Measurements from ENCODE around the gene EFS. TPM values are rescaled to one million over a fixed set of nuclear protein-coding genes. Genes with fewer than 3 reads are reported as not detected.
"Not testable (repeated sequence)": the region's sequence is repeated elsewhere in the genome, so short reads cannot be mapped to it uniquely, and the experiment has no call there.

EFS gene
- total RNA-seq, 1 donor from 2014 or later, result 69.6 TPM

DNA sequence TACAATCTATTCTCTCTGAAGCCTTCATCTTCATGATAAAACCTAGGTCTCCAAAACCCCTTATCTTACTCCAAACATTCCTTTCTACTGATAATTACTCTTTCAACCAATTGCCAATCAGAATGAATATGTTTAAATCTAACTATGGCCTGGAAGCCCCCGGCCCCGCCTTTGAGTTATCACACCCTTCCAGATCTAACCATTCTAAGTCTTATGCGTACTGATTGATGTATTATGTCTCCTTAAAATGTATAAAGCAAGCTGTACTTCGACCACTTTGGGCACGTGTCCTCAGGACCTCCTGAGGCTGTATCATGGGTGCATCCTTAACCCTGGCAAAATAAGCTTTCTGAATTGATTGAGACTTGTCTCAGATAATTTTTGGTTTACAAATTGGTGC lies 29.3 kb downstream of the EFS start:
- TF ChIP-seq, protein P1, sequence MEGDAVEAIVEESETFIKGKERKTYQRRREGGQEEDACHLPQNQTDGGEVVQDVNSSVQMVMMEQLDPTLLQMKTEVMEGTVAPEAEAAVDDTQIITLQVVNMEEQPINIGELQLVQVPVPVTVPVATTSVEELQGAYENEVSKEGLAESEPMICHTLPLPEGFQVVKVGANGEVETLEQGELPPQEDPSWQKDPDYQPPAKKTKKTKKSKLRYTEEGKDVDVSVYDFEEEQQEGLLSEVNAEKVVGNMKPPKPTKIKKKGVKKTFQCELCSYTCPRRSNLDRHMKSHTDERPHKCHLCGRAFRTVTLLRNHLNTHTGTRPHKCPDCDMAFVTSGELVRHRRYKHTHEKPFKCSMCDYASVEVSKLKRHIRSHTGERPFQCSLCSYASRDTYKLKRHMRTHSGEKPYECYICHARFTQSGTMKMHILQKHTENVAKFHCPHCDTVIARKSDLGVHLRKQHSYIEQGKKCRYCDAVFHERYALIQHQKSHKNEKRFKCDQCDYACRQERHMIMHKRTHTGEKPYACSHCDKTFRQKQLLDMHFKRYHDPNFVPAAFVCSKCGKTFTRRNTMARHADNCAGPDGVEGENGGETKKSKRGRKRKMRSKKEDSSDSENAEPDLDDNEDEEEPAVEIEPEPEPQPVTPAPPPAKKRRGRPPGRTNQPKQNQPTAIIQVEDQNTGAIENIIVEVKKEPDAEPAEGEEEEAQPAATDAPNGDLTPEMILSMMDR (IDR thresholded peaks at IDR 0.05; ENCODE audit: unreplicated experiment), result no peak

DNA sequence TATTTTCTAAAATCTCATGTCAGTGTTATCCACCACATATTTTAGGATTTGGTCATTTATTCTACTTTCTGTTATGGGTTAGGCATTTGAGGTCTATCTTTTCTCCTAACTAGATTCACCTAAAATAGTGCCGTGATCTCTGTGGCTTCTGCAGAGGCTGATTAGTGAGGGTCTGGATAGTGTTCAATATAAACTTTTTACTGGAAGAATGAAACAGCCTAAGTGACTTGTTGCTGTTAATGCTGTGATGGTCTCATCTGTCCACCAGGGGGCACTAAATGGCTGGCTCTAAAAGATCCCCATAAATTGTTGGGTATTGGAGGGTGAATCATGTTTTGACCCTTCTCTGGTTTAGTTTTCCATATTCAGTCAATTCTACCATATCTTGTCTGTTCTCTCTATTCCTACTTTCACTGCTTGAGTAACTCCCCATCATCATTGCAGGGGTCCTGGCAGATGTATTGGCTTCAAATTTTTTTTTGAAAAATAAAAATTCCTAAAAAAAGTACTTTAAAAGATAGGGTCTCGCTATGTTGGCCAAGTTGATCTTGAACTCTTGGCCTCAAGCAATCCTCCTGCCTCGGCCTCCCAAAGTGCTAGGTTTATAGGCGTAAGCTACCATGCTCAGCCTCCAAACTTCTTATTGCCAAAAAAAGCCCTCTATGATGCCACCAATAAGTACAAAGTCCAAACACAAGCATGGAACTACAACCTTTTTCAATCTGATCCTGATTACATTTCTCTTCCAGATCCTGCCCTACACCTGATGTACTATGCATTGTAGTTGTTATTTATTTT lies 36.8 kb downstream of the EFS start:
- Mint-ChIP-seq H3K27me3 (peaks cover 3% of the 10 kb centered on the region), H3K27ac (peak overlapping the region; percentile 15), H3K4me3 (ENCODE audit: low read depth) (no peak overlapping the region), H3K4me1 (ENCODE audit: low read depth) (peaks cover 5% of the 10 kb centered on the region), H3K9me3 (ENCODE audit: low read depth) (no peaks in the 10 kb centered on the region), H3K36me3 (ENCODE audit: insufficient read depth) (peaks cover 12% of the 10 kb centered on the region)
- TF ChIP-seq, protein P1 (IDR thresholded peaks at IDR 0.05; ENCODE audit: unreplicated experiment), result peak; percentile 92
- peak; percentile 54 for DNase-seq (ENCODE audit: low spot score, unreplicated experiment)

More for the DNA sequence above, 29.3 kb downstream of the EFS start:
- no peaks in the 10 kb centered on the region for H3K4me1 Mint-ChIP-seq (ENCODE audit: low read depth)
- H3K27me3 Mint-ChIP-seq, result peaks cover 3% of the 10 kb centered on the region
- no peaks in the 10 kb centered on the region for H3K36me3 Mint-ChIP-seq (ENCODE audit: insufficient read depth)
- H3K9me3 Mint-ChIP-seq (ENCODE audit: low read depth), result peaks cover 16% of the 10 kb centered on the region
- no peak overlapping the region for H3K4me3 Mint-ChIP-seq (ENCODE audit: low read depth)
- no peak overlapping the region for H3K27ac Mint-ChIP-seq
- no peak for DNase-seq (ENCODE audit: low spot score, unreplicated experiment)

DNA sequence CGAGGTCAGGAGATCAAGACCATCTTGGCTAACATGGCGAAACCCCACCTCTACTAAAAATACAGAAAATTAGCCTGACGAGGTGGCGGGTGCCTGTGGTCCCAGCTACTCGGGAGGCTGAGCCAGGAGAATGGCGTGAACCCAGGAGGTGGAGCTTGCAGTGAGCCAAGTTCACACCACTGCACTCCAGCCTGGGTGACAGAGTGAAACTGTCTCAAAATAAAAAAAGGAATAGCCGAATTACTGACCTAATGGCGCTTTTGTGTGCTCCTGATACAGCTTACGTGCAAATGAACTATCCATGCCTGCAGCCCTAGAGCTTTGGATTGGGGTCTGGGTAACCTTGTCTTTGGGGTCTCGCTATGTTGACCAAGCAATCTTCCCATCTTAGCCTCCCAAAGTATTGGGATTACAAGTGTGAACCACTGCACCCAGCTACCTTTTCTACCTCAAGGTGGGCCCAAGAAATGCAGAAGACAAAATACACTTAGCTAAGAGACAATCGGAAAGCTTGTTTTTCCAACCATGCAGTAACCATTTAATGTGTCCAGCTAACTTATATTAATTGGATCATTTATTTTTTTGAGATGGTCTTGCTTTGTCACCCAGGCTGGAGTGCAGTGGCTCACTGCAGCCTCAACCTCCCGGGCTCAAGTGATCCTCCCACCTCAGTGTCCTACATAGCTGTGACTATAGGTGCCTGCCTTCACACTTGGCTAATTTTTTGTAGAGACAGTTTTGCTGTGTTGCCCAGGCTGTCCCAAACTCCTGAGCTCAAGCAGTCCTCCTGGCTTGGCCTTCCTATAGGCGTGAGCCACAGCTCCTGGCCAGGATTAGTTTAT lies 38.3 kb downstream of the EFS start:
- peaks cover 19% of the 10 kb centered on the region for H3K36me3 Mint-ChIP-seq (ENCODE audit: insufficient read depth)
- no peak overlapping the region for H3K4me3 Mint-ChIP-seq (ENCODE audit: low read depth)
- H3K27ac Mint-ChIP-seq, result no peak overlapping the region
- peaks cover 3% of the 10 kb centered on the region for H3K27me3 Mint-ChIP-seq
- H3K9me3 Mint-ChIP-seq (ENCODE audit: low read depth), result no peaks in the 10 kb centered on the region
- H3K4me1 Mint-ChIP-seq (ENCODE audit: low read depth), result peaks cover 16% of the 10 kb centered on the region
- DNase-seq (ENCODE audit: low spot score, unreplicated experiment), result no peak
- TF ChIP-seq, protein P1 (IDR thresholded peaks at IDR 0.05; ENCODE audit: unreplicated experiment), result no peak

DNA sequence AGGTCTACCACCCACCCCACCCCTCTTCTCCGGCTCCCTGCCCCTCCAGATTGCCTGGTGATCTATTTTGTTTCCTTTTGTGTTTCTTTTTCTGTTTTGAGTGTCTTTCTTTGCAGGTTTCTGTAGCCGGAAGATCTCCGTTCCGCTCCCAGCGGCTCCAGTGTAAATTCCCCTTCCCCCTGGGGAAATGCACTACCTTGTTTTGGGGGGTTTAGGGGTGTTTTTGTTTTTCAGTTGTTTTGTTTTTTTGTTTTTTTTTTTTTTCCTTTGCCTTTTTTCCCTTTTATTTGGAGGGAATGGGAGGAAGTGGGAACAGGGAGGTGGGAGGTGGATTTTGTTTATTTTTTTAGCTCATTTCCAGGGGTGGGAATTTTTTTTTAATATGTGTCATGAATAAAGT lies 39.2 kb downstream of the EFS start:
- H3K27me3 Mint-ChIP-seq; H3K9me3 Mint-ChIP-seq (ENCODE audit: low read depth); DNase-seq (ENCODE audit: low spot score, unreplicated experiment); H3K4me3 Mint-ChIP-seq (ENCODE audit: low read depth): not testable (repeated sequence)
- Mint-ChIP-seq H3K36me3 (ENCODE audit: insufficient read depth) (peaks cover 19% of the 10 kb centered on the region), H3K4me1 (ENCODE audit: low read depth) (peaks cover 16% of the 10 kb centered on the region), H3K27ac (peak overlapping the region; percentile 47)

DNA sequence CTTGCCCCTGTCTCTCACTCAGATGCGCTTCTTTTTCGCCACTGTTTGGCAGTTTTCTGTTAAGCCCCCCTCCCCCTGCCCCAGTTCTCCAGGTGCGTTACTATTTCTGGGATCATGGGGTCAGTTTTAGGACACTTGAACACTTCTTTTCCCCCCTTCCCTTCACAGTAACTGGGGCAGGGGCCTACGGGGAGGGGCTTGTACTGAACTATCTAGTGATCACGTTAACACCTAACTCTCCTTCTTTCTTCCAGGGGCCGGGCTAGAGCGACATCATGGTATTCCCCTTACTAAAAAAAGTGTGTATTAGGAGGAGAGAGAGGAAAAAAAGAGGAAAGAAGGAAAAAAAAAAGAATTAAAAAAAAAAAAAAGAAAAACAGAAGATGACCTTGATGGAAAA lies 40.0 kb downstream of the EFS start:
- H3K36me3 Mint-ChIP-seq (ENCODE audit: insufficient read depth), result peaks cover 19% of the 10 kb centered on the region
- no peak overlapping the region for H3K4me3 Mint-ChIP-seq (ENCODE audit: low read depth)
- H3K27me3 Mint-ChIP-seq, result no peaks in the 10 kb centered on the region

More for the DNA sequence above, 40.0 kb downstream of the EFS start:
- TF ChIP-seq, protein P1 (IDR thresholded peaks at IDR 0.05; ENCODE audit: unreplicated experiment), result no peak
- Mint-ChIP-seq H3K27ac (peak overlapping the region; percentile 62), H3K9me3 (ENCODE audit: low read depth) (no peaks in the 10 kb centered on the region), H3K4me1 (ENCODE audit: low read depth) (peaks cover 21% of the 10 kb centered on the region)
- DNase-seq (ENCODE audit: low spot score, unreplicated experiment), result no peak
